Trophoblast cell (in vitro differentiated cells and primary cell): ENCODE data around the gene DLGAP1.

Experiments
- DNase-seq, 2 donors: peaks; one replicate each; pipeline ENCODE4 v3.0.0-alpha.2; 2016
- H2AFZ ChIP-seq: 2 replicates; pipeline ENCODE4 v1.6.1; 2013; ENCODE audit warnings: low read length, moderate library complexity, mild to moderate bottlenecking; ENCODE audit not compliant: insufficient read depth, poor library complexity
- H2AK5ac ChIP-seq: 2 replicates; pipeline ENCODE4 v1.6.1; 2013; ENCODE audit warnings: mild to moderate bottlenecking, low read length
- H2BK120ac ChIP-seq: 2 replicates; pipeline ENCODE4 v1.6.1; 2013; ENCODE audit warnings: low read length, mild to moderate bottlenecking, moderate library complexity; ENCODE audit not compliant: insufficient read depth, poor library complexity
- H2BK12ac ChIP-seq: 2 replicates; pipeline ENCODE4 v1.6.1; 2013; ENCODE audit warnings: mild to moderate bottlenecking, low read length, moderate library complexity
- H2BK5ac ChIP-seq: 2 replicates; pipeline ENCODE4 v1.6.1; 2013; ENCODE audit warnings: low read length, low read depth, moderate library complexity, mild to moderate bottlenecking; ENCODE audit not compliant: poor library complexity
- H3K14ac ChIP-seq: 2 replicates; pipeline ENCODE4 v1.6.1; 2013; ENCODE audit warnings: mild to moderate bottlenecking, low read length
- H3K18ac ChIP-seq: 2 replicates; pipeline ENCODE4 v1.6.1; 2013; ENCODE audit warnings: mild to moderate bottlenecking, low read length
- H3K23ac ChIP-seq: 2 replicates; pipeline ENCODE4 v1.6.1; 2013; ENCODE audit warnings: low read length
- H3K27ac ChIP-seq: 2 replicates; pipeline ENCODE4 v1.5.1; 2013; ENCODE audit warnings: low read depth, mild to moderate bottlenecking, inconsistent platforms, low read length, moderate library complexity
- H3K27me3 ChIP-seq: 2 replicates; pipeline ENCODE4 v1.6.1; 2013; ENCODE audit warnings: inconsistent platforms, mild to moderate bottlenecking, low read length, moderate library complexity; ENCODE audit not compliant: insufficient read depth
- H3K36me3 ChIP-seq, 2 experiments: 1 replicate in 1 of 2; 2 replicates in 1 of 2; pipeline ENCODE4 v1.6.1; 2013; ENCODE audit warnings: low read length in 2 of 2, mild to moderate bottlenecking in 2 of 2, moderate library complexity in 1 of 2; ENCODE audit not compliant: insufficient read depth in 2 of 2, control insufficient read depth in 1 of 2
- H3K4ac ChIP-seq: 2 replicates; pipeline ENCODE4 v1.6.1; 2013; ENCODE audit warnings: low read depth, mild to moderate bottlenecking, low read length, moderate library complexity
- H3K4me1 ChIP-seq, 2 experiments: 1 replicate in 1 of 2; 2 replicates in 1 of 2; pipeline ENCODE4 v1.6.1; 2013; ENCODE audit warnings: low read length in 2 of 2, mild to moderate bottlenecking in 2 of 2, moderate library complexity in 1 of 2; ENCODE audit not compliant: insufficient read depth in 2 of 2, control insufficient read depth in 1 of 2
- H3K4me2 ChIP-seq: 2 replicates; pipeline ENCODE4 v1.6.1; 2013; ENCODE audit warnings: inconsistent platforms, mild to moderate bottlenecking, low read length, moderate library complexity
- H3K4me3 ChIP-seq: 2 replicates; pipeline ENCODE4 v1.5.1; 2013; ENCODE audit warnings: mild to moderate bottlenecking, low read depth, low read length, inconsistent platforms
- H3K79me1 ChIP-seq: one replicate; pipeline ENCODE4 v1.6.1; 2013; ENCODE audit warnings: low read length
- H3K79me2 ChIP-seq: 2 replicates; pipeline ENCODE4 v1.6.1; 2013; ENCODE audit warnings: low read length, mild to moderate bottlenecking; ENCODE audit not compliant: control insufficient read depth, insufficient read depth, poor library complexity
- H3K9ac ChIP-seq: 2 replicates; pipeline ENCODE4 v1.6.1; 2013; ENCODE audit warnings: mild to moderate bottlenecking, low read length
- H3K9me3 ChIP-seq: 2 replicates; pipeline ENCODE4 v1.6.1; 2013; ENCODE audit warnings: low read depth, mild to moderate bottlenecking, control low read depth, inconsistent platforms, low read length; ENCODE audit not compliant: insufficient read depth
- H4K12ac ChIP-seq: 2 replicates; pipeline ENCODE4 v1.6.1; 2013; ENCODE audit warnings: low read depth, mild to moderate bottlenecking, low read length, moderate library complexity
- H4K8ac ChIP-seq: 2 replicates; pipeline ENCODE4 v1.6.1; 2013; ENCODE audit warnings: low read depth, mild to moderate bottlenecking, low read length, moderate library complexity
- H4K91ac ChIP-seq: one replicate; pipeline ENCODE4 v1.6.1; 2013; ENCODE audit warnings: low read depth, mild to moderate bottlenecking, low read length, moderate library complexity
- WGBS: extraction: QIAGEN DNeasy Blood & Tissue Kit; methylation state at CpG from one replicate; pipeline ENCODE4 v1.1.7; 2013; ENCODE audit warnings: missing lambda C conversion rate; ENCODE audit not compliant: insufficient read length, insufficient coverage; ENCODE audit errors: extremely low coverage; 5-methylcytosine and 5-hydroxymethylcytosine counted together

DLGAP1 gene

GRCh38 chr18:3784949-3785348, 670.2 kb downstream of the DLGAP1 start:
- H2AFZ ChIP-seq = no peak overlapping the region
- DNase-seq = no peak
- no peaks in the 10 kb centered on the region for H3K9me3 ChIP-seq
- no peak overlapping the region for H3K9ac ChIP-seq
- no peak overlapping the region for H3K23ac ChIP-seq
- H3K14ac ChIP-seq = no peak overlapping the region
- no peak overlapping the region for H3K18ac ChIP-seq
- H4K12ac ChIP-seq = no peak overlapping the region
- no peak overlapping the region for H3K27ac ChIP-seq
- no peak overlapping the region for H3K4me3 ChIP-seq
- no peak overlapping the region for H2BK5ac ChIP-seq
- H2BK12ac ChIP-seq = no peak overlapping the region
- no peak overlapping the region for H4K91ac ChIP-seq
- H3K36me3 ChIP-seq = no peaks in the 10 kb centered on the region
- no peaks in the 10 kb centered on the region for H3K79me1 ChIP-seq
- no peak overlapping the region for H4K8ac ChIP-seq
- no CpG with 5 or more reads among the region's 1 CpG for WGBS
- no peaks in the 10 kb centered on the region for H3K79me2 ChIP-seq
- H3K4me1 ChIP-seq = no peaks in the 10 kb centered on the region
- H2AK5ac ChIP-seq = no peak overlapping the region
- no peak overlapping the region for H3K4ac ChIP-seq
- no peak overlapping the region for H2BK120ac ChIP-seq
- H3K27me3 ChIP-seq = no peaks in the 10 kb centered on the region
- no peak overlapping the region for H3K4me2 ChIP-seq

GRCh38 chr18:3782901-3783300, 672.2 kb downstream of the DLGAP1 start:
- Histone ChIP-seq H3K18ac (no peak overlapping the region), H2AK5ac (no peak overlapping the region)

GRCh38 chr18:3777719-3778118, 677.4 kb downstream of the DLGAP1 start:
- Histone ChIP-seq H3K27me3 (no peaks in the 10 kb centered on the region), H2BK12ac (no peak overlapping the region), H3K14ac (no peak overlapping the region), H3K9me3 (no peaks in the 10 kb centered on the region), H3K4me3 (no peak overlapping the region), H3K4ac (no peak overlapping the region), H3K4me1 (no peaks in the 10 kb centered on the region), H4K91ac (no peak overlapping the region), H2BK120ac (no peak overlapping the region), H3K27ac (no peak overlapping the region), H2AK5ac (no peak overlapping the region), H3K36me3 (no peaks in the 10 kb centered on the region), H3K23ac (no peak overlapping the region), H3K79me2 (no peaks in the 10 kb centered on the region), H2AFZ (no peak overlapping the region), H3K4me2 (no peak overlapping the region), H3K9ac (no peak overlapping the region), H4K8ac (no peak overlapping the region), H4K12ac (no peak overlapping the region), H2BK5ac (no peak overlapping the region), H3K79me1 (no peaks in the 10 kb centered on the region), H3K18ac (no peak overlapping the region)
- no CpG with 5 or more reads among the region's 1 CpG for WGBS
- no peak for DNase-seq

More at GRCh38 chr18:3782901-3783300, 672.2 kb downstream of the DLGAP1 start:
- Histone ChIP-seq H3K79me2 (no peaks in the 10 kb centered on the region), H3K14ac (no peak overlapping the region), H4K91ac (no peak overlapping the region), H3K9me3 (no peaks in the 10 kb centered on the region), H3K9ac (no peak overlapping the region), H4K8ac (no peak overlapping the region), H2AFZ (no peak overlapping the region), H3K4me3 (no peak overlapping the region), H3K36me3 (no peaks in the 10 kb centered on the region), H3K4ac (no peak overlapping the region), H2BK120ac (no peak overlapping the region), H3K79me1 (no peaks in the 10 kb centered on the region), H2BK12ac (no peak overlapping the region), H3K4me1 (no peaks in the 10 kb centered on the region), H4K12ac (no peak overlapping the region), H3K4me2 (no peak overlapping the region), H2BK5ac (no peak overlapping the region), H3K27me3 (no peaks in the 10 kb centered on the region), H3K23ac (no peak overlapping the region), H3K27ac (no peak overlapping the region)
- no peak for DNase-seq
- no CpG with 5 or more reads among the region's 1 CpG for WGBS

GRCh38 chr18:3777122-3777521, 678.0 kb downstream of the DLGAP1 start:
- Histone ChIP-seq H2BK12ac (no peak overlapping the region), H2AK5ac (no peak overlapping the region), H3K4me2 (no peak overlapping the region), H3K4me3 (no peak overlapping the region), H3K9me3 (no peaks in the 10 kb centered on the region), H3K18ac (no peak overlapping the region), H2BK5ac (no peak overlapping the region), H3K27me3 (no peaks in the 10 kb centered on the region), H4K8ac (no peak overlapping the region), H3K9ac (no peak overlapping the region), H3K79me2 (no peaks in the 10 kb centered on the region), H3K14ac (no peak overlapping the region), H3K27ac (no peak overlapping the region), H2AFZ (no peak overlapping the region), H3K23ac (no peak overlapping the region), H2BK120ac (no peak overlapping the region), H3K79me1 (no peaks in the 10 kb centered on the region), H4K91ac (no peak overlapping the region), H3K36me3 (no peaks in the 10 kb centered on the region), H3K4ac (no peak overlapping the region), H4K12ac (no peak overlapping the region), H3K4me1 (no peaks in the 10 kb centered on the region)
- no peak for DNase-seq
- no CpG with 5 or more reads among the region's 5 CpGs for WGBS
